PC-9 (cell line): Measurements from ENCODE around the gene KRT27.

Experiments
- EZH2 ChIP-seq: fragments of 200-600 bp; sonication (generic); IDR thresholded peaks from 2 replicates; pipeline ENCODE4 v1.8.0; 2017; ENCODE audit warnings: antibody characterized with exemption, low read depth
- TF ChIP-seq, protein P1 (sequence below): fragments of 200-600 bp; sonication (generic); conservative IDR thresholded peaks from 2 replicates; pipeline ENCODE4 v1.6.1; 2017; ENCODE audit warnings: mixed run types, antibody characterized with exemption, mild to moderate bottlenecking, moderate library complexity

DNA sequence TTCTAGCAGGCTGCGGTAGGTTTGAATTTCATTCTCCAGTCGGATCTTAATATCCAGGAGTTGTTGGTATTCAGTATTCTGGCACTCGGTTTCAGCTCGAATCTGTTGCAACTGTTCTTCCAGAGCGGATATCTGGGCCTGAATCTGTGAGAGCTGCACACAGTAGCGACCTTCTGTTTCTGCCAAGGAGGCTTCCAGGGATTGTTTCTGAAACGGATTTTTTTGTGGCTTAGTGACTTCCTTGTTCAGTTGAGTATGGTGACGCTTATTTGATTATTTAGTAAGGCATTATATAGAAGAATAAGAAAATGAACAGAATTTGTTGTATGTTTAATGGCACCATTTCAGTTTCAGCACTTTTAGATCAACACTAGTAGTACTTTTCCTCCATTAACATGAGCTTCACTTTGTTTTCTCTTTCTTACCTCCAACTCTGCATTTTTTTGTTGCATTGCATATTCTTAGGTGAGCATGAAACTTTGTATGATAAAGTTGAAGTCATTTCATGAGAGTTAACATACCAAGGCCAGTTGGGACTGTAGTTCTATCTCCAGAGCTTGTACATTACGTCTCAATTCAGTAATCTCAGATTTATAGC lies 37.3 kb upstream of the KRT27 start:
- TF ChIP-seq, protein P1, sequence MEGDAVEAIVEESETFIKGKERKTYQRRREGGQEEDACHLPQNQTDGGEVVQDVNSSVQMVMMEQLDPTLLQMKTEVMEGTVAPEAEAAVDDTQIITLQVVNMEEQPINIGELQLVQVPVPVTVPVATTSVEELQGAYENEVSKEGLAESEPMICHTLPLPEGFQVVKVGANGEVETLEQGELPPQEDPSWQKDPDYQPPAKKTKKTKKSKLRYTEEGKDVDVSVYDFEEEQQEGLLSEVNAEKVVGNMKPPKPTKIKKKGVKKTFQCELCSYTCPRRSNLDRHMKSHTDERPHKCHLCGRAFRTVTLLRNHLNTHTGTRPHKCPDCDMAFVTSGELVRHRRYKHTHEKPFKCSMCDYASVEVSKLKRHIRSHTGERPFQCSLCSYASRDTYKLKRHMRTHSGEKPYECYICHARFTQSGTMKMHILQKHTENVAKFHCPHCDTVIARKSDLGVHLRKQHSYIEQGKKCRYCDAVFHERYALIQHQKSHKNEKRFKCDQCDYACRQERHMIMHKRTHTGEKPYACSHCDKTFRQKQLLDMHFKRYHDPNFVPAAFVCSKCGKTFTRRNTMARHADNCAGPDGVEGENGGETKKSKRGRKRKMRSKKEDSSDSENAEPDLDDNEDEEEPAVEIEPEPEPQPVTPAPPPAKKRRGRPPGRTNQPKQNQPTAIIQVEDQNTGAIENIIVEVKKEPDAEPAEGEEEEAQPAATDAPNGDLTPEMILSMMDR, result 0 out of 2 replicates have a peak, but pooled peaks have one; percentile 6
- no peak for TF ChIP-seq EZH2
